Caco-2 (cell line): Measurements from ENCODE around the gene PHTF1. TPM values are rescaled to one million over a fixed set of nuclear protein-coding genes. Genes with fewer than 3 reads are reported as not detected.

Source experiments
- BruUV-seq: library from RNA; stranded (reverse); fragments of 400-500 nt; replicated peaks from 2 replicates; lab custom pipeline; 2021; lab: Mats Ljungman, UMichigan
- CTCF ChIA-PET: fragments of 300-600 bp; sonication (Branson Sonifier 250); formaldehyde crosslinking; loops from one replicate; lab custom pipeline; 2022; ENCODE audit warnings: antibody characterized with exemption; lab: Charles Lee
- POLR2A ChIA-PET: fragments of 300-600 bp; sonication (Branson Sonifier 250); formaldehyde crosslinking; loops from one replicate; lab custom pipeline; 2022; ENCODE audit warnings: antibody characterized with exemption; lab: Charles Lee
- DNase-seq, 2 experiments: peaks; one replicate each; pipeline versions ENCODE4 v3.0.0 to v3.0.0-alpha.2; 2020 to 2022
- H3K27me3 ChIP-seq: replicated peaks from 2 replicates; pipeline ENCODE4 v1.6.0; 2011; ENCODE audit warnings: low read length; ENCODE audit not compliant: control insufficient read depth, insufficient read depth
- H3K36me3 ChIP-seq: 2 replicates; pipeline ENCODE4 v1.5.1; 2011; ENCODE audit warnings: low read length; ENCODE audit not compliant: control insufficient read depth, insufficient read depth
- H3K4me1 ChIP-seq: fragments of 250-450 bp; sonication (Bioruptor Pico); 2 replicates; pipeline ENCODE4 v1.5.1; 2020; ENCODE audit warnings: mild to moderate bottlenecking
- H3K4me3 ChIP-seq: 2 replicates; pipeline ENCODE4 v1.5.1; 2011; ENCODE audit warnings: low read depth, mild to moderate bottlenecking, control low read depth, low read length
- H3K9me3 ChIP-seq: fragments of 250-450 bp; sonication (Bioruptor Pico); 2 replicates; pipeline ENCODE4 v1.5.1; 2020; ENCODE audit warnings: mild to moderate bottlenecking, moderate library complexity
- H3K27ac Mint-ChIP-seq: one replicate; pipeline ENCODE4 v1.8.0; 2022; ENCODE audit warnings: mixed read lengths; ENCODE audit not compliant: unreplicated experiment
- H3K27me3 Mint-ChIP-seq: one replicate; pipeline ENCODE4 v1.8.0; 2022; ENCODE audit warnings: mixed read lengths; ENCODE audit not compliant: insufficient read depth, unreplicated experiment
- H3K36me3 Mint-ChIP-seq: one replicate; pipeline ENCODE4 v1.8.0; 2022; ENCODE audit warnings: mild to moderate bottlenecking, mixed read lengths; ENCODE audit not compliant: insufficient read depth, unreplicated experiment
- H3K4me1 Mint-ChIP-seq: one replicate; pipeline ENCODE4 v1.8.0; 2022; ENCODE audit warnings: low read depth, mixed read lengths; ENCODE audit not compliant: unreplicated experiment
- H3K4me3 Mint-ChIP-seq: one replicate; pipeline ENCODE4 v1.8.0; 2022; ENCODE audit warnings: mild to moderate bottlenecking, moderate library complexity, mixed read lengths; ENCODE audit not compliant: unreplicated experiment
- H3K9me3 Mint-ChIP-seq: one replicate; pipeline ENCODE4 v1.8.0; 2022; ENCODE audit warnings: mixed read lengths; ENCODE audit not compliant: unreplicated experiment
- CTCF ChIP-seq, 2 experiments: fragments of 200-600 bp in 1 of 2; IDR thresholded peaks; 1 replicate in 1 of 2; 2 replicates in 1 of 2; pipeline versions ENCODE4 v1.5.1 to v1.8.0; 2011 to 2022; ENCODE audit warnings: antibody characterized with exemption in 1 of 2, control low read depth in 1 of 2, inconsistent platforms in 1 of 2, low read depth in 1 of 2, low read length in 1 of 2, mild to moderate bottlenecking in 1 of 2, moderate library complexity in 1 of 2; ENCODE audit not compliant: insufficient read depth in 1 of 2, severe bottlenecking in 1 of 2, unreplicated experiment in 1 of 2
- intact Hi-C: fragments of 100-400 bp; cut with micrococcal nuclease; formaldehyde crosslinking; loops from one replicate; pipeline ENCODE4 v1.10.0; 2022; ENCODE audit not compliant: unreplicated experiment
- total RNA-seq: library from RNA; stranded (reverse); gene quantifications from 2 replicates; pipeline ENCODE4 v1.2.3, GENCODE V29; 2022

The PHTF1 gene
- total RNA-seq, 1 experiment from 2014 or later, result 10.4 TPM

DNA sequence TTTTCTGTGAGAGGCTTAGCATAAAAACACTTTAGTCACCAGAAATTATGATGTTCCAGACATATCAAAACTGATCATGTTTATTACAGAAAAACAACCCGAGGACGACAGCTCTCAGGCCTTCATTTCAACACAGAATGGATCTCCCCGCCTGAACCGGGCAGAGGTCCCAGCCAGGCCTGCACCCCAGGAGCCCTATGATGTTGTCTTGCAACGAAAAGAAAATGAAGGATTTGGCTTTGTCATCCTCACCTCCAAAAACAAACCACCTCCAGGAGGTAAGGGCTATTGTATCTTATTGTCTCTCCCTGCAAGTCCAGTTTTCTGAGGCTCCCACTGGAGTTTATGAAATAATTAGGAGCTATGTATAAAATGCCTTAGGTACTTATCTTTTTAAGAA lies 105.5 kb downstream of the PHTF1 start:
- H3K9me3 ChIP-seq, result no peaks in the 10 kb centered on the region
- H3K4me3 ChIP-seq, result no peak overlapping the region
- ChIA-PET POLR2A (no interaction called here), CTCF (no interaction called here)
- no TSS peak for BruUV-seq
- H3K4me1 ChIP-seq, result no peaks in the 10 kb centered on the region
- no peak for DNase-seq
- no peaks in the 10 kb centered on the region for H3K36me3 ChIP-seq
- no peaks in the 10 kb centered on the region for H3K27me3 ChIP-seq
- Mint-ChIP-seq H3K27me3 (no peaks in the 10 kb centered on the region), H3K4me1 (no peaks in the 10 kb centered on the region), H3K27ac (no peak overlapping the region), H3K4me3 (no peak overlapping the region), H3K36me3 (peaks cover 4% of the 10 kb centered on the region), H3K9me3 (no peaks in the 10 kb centered on the region)
- intact Hi-C loops, result no loop called here
- TF ChIP-seq CTCF (IDR thresholded peaks at IDR 0.05; ENCODE audit: insufficient read depth in 1 of 2, low read depth in 1 of 2, low read length in 1 of 2, severe bottlenecking in 1 of 2, unreplicated experiment in 1 of 2), result no peak

DNA sequence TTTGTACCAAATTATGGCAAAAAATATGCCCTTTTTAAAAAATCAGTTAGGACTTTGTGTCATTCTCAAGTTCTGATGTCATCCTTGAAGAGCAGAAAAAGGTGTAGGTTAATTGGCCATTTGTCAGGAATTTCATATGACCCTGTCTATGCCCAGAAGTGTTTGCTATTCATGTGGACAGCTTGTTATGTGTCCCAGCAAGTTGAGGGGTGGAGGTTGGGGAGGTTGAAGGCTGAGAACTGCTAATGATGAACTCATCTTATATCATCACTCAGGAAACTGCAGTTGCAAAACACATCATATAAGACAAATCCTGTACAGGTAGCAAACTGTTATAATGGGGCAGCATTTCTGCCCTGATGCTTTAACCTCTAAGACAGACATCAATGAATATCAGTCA lies 106.5 kb downstream of the PHTF1 start:
- Histone ChIP-seq H3K27me3 (no peaks in the 10 kb centered on the region), H3K36me3 (no peaks in the 10 kb centered on the region), H3K9me3 (no peaks in the 10 kb centered on the region), H3K4me1 (no peaks in the 10 kb centered on the region), H3K4me3 (no peak overlapping the region)
- no peak for DNase-seq
- H3K4me3 Mint-ChIP-seq, result no peak overlapping the region
- H3K27me3 Mint-ChIP-seq, result no peaks in the 10 kb centered on the region
- no peak for TF ChIP-seq CTCF (IDR thresholded peaks at IDR 0.05; ENCODE audit: insufficient read depth in 1 of 2, low read depth in 1 of 2, low read length in 1 of 2, severe bottlenecking in 1 of 2, unreplicated experiment in 1 of 2)
- H3K36me3 Mint-ChIP-seq, result no peaks in the 10 kb centered on the region
- ChIA-PET POLR2A (no interaction called here), CTCF (no interaction called here)
- intact Hi-C loops, result no loop called here
- no peaks in the 10 kb centered on the region for H3K9me3 Mint-ChIP-seq
- BruUV-seq, result no TSS peak
- H3K27ac Mint-ChIP-seq, result no peak overlapping the region
- no peaks in the 10 kb centered on the region for H3K4me1 Mint-ChIP-seq

DNA sequence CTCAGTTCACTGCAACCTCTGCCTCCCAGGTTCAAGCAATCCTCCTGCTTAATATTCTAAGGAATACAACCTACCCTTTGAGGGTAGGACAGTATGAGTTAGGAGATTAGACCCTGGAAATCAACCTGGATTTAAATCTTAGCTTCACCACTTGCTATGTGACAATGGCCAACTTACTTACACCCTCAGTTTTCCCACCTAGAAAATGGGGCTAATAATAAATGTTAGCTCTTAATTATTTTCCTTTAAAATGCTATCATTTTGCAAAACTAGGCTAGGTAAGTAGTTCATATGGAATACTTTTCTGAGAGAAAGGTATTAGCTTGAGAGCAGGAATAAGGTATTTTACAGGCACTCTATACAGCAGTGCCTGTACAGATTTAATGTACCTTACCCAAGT lies 110.8 kb downstream of the PHTF1 start:
- H3K36me3 Mint-ChIP-seq, result peaks cover 18% of the 10 kb centered on the region
- H3K4me1 ChIP-seq, result no peaks in the 10 kb centered on the region
- no peaks in the 10 kb centered on the region for H3K27me3 ChIP-seq
- CTCF ChIA-PET, result no interaction called here
- no peaks in the 10 kb centered on the region for H3K9me3 Mint-ChIP-seq
- no peak overlapping the region for H3K27ac Mint-ChIP-seq
- BruUV-seq, result no TSS peak
- H3K4me1 Mint-ChIP-seq, result no peaks in the 10 kb centered on the region
- no peak overlapping the region for H3K4me3 ChIP-seq
- H3K27me3 Mint-ChIP-seq, result no peaks in the 10 kb centered on the region
- intact Hi-C loops, result no loop called here
- H3K4me3 Mint-ChIP-seq, result no peak overlapping the region
- no peaks in the 10 kb centered on the region for H3K36me3 ChIP-seq
- DNase-seq, result no peak
- TF ChIP-seq CTCF (IDR thresholded peaks at IDR 0.05; ENCODE audit: insufficient read depth in 1 of 2, low read depth in 1 of 2, low read length in 1 of 2, severe bottlenecking in 1 of 2, unreplicated experiment in 1 of 2), result no peak
- POLR2A ChIA-PET, result no interaction called here
- no peaks in the 10 kb centered on the region for H3K9me3 ChIP-seq
